Stimulated activated CD4-positive, alpha-beta T cell treated with anti-CD3 and anti-CD28 coated beads, Interleukin-2, amount 100 ng/mL, for 24 hours (primary cell): ENCODE data around the gene GIGYF2.
A peak's percentile ranks its signal among the peaks of the same experiment; 100 is the strongest.

Source experiments
- DNase-seq, 2 donors: peaks; one replicate each; pipeline ENCODE4 v3.0.0-alpha.2; 2020

Gene GIGYF2

GRCh38 chr2:232883116-232883721, 186.1 kb downstream of the GIGYF2 start:
- DNase-seq, result no peak

DNA sequence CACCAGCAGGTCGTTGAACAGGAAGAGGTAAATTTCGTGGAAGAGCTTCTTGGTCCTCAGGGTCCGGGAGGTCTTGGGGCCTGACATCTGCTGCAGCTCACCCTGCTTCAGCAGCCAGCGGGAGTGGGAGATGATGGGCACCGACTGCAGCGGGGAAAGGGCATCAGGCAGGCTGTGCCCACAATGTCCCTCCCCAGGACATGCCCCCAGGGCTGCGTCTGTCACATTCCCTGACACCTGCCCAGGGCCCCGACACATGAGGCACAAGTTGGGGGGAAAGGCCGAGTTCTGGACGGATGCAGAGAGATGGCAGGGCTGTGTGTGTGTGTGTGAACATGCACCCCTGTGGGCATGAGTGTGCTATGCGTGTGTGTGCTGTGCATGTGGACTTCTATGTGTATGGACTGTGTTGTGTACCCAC, 186.9 kb downstream of the GIGYF2 start:
- DNase-seq, result no peak

GRCh38 chr2:232884549-232885263, 187.6 kb downstream of the GIGYF2 start:
- no peak for DNase-seq

GRCh38 chr2:232885264-232885961, 188.3 kb downstream of the GIGYF2 start:
- DNase-seq, result no peak

- no peak for DNase-seq
Observed at GRCh38 chr2:232886176-232886575, 189.0 kb downstream of the GIGYF2 start.

GRCh38 chr2:232886632-232887031, 189.5 kb downstream of the GIGYF2 start:
- no peak for DNase-seq

- DNase-seq, result no peak
Observed at GRCh38 chr2:232887171-232887850, 190.2 kb downstream of the GIGYF2 start.

DNA sequence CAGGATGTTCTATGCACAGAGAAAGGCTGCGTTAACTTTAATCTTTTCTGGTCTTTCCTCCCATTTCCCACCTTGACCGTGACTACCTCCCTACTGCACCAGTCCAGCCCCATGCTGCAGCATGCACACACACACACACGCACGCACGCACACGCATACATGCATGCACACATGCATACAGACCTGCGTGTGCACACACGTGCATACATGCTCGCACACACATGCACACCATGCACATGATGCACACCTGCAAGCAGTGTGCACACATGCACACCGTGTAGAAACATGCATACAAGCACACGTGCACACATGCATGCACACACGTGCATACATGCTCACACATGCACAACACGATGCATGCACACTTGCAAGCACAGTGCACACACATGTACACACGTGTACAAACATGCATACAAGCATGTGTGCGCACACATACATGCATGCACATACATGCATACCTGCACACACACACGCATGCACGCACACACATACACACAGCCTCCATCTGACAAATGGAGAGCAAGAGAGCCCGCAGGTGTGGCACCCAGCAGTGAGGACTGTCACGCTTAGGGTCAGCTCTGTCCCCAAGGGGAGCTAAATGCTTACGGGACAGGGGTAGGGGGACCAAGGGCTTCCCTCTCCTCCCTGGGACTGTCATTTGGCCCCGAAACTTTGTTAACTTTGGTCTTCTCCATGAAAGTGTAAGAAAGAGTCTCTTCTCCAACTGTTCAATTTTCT, 191.1 kb downstream of the GIGYF2 start:
- DNase-seq, result peak in 1 of 2 donors; percentile 5

DNA sequence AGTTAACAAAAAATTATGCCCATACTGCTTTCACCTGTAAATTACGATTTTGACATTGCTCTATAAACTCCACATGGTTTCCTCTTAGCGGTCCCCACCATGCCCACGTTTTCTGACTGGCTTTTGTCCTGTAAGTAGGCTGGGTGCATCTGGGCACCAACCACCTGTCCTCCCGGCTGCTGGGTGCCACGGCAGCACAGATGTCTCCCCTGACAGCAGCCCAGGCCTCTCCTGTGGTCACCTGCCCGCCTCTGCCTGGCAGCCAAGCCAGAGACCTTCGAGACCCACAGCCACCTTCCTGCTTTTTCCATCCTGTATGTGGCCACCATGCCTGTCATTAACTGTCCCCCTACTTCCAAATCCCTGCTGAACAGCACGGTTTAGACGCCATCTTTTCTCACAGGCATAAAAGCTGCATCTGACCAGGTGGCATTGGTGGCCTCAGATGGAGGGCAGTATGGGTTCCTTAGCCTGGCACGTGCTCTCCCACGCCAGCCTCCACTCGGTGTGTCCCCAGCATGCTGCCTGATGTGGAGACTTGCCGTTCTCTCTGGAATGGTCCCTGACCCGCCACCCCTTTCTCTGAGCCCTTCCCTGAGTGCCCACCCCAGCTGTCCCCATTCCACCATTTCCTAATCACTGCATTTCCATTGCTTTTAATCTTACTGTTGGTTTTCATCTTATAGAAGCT, 191.9 kb downstream of the GIGYF2 start:
- no peak for DNase-seq

- DNase-seq, result no peak
Observed at GRCh38 chr2:232889876-232890401, 192.8 kb downstream of the GIGYF2 start.

- DNase-seq, result no peak
Observed at GRCh38 chr2:232890536-232890895, 193.4 kb downstream of the GIGYF2 start.

DNA sequence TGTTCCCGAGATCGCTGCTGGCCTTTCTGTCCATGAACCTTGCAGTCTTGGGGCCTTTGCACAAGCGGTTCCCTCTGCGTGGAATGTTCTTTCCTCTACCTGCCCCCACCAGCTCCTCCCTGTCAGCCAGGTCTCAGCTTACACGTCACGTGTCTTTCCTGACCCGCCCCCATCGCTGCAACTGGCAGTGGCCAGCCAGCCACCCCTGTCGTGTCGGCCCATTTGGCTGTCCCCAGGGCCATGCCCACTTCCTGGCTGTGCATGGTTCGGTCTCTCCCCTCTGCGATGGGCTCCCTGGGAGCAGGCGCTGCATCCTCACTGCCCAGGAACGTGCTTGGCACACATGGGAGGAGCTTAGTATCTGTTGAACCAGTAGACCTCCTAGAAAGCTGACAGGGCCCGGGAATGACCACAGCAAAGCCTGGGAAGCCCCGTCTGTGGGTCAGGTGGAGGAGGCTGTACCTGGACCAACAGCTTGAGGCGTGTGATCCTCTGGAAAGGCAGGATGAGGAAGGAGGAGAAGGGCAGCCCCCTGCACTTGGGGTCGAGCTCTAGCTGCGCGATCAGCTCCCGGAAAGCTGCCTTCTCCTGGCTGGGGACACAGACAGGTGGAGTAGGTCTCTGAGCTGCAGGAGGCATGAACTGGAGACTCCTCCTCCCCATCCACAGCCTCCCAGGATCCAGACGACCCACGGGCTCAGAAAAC, 193.9 kb downstream of the GIGYF2 start:
- no peak for DNase-seq

- DNase-seq, result no peak
Observed at GRCh38 chr2:232891621-232892071, 194.5 kb downstream of the GIGYF2 start.

DNA sequence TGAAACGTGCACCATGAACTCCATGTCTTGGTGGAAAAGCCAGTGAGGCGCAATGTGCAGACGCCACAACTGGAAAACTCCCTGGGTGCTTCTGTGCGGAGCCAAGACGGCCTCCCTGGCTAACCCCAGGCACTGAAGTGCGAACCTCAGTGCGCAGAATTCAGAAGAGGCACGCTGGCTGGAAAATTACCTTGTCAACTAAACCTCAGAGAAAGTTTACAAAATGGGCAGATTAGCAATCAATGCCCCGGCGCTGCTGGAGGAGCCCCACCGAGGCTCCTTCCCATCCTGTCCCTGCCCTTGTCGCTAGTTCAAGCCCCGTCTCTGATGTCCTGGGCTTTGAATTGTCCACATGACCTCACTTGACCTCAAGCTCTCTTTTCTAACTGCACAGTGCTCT, 195.1 kb downstream of the GIGYF2 start:
- no peak for DNase-seq

DNA sequence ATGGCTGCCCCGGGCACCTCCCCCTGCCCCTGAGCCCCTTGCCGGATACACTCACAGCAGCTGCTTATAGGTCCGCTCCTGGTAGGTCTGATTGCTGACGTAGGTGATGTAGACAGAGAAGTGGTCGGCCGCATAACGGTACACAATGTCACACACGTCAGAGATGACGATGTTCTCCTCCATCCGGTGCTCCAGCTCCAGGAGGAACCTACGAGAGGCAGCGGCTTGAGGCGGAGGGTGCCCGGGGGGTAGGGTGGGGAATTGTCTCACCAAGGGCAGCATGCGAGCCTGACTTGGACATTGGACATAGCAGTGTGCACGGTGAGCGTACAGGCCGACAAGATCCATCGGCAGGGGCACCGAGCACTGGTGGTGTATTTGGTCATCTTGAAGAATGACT, 195.7 kb downstream of the GIGYF2 start:
- no peak for DNase-seq

GRCh38 chr2:232893834-232894233, 196.7 kb downstream of the GIGYF2 start:
- DNase-seq, result no peak

GRCh38 chr2:232894251-232894650, 197.1 kb downstream of the GIGYF2 start:
- no peak for DNase-seq

GRCh38 chr2:232894746-232895145, 197.6 kb downstream of the GIGYF2 start:
- DNase-seq, result no peak

GRCh38 chr2:232896111-232896510, 199.0 kb downstream of the GIGYF2 start:
- DNase-seq, result no peak

GRCh38 chr2:232896720-232897597, 199.8 kb downstream of the GIGYF2 start:
- DNase-seq, result no peak
